ENCODE measurements around the gene MEF2B. TPM values are rescaled to one million over a fixed set of nuclear protein-coding genes. Genes with fewer than 3 reads are reported as not detected.
A peak's percentile ranks its signal among the peaks of the same experiment; 100 is the strongest.

MEF2B gene
- total RNA-seq, 4 donors from 2014 or later: not detected

DNA sequence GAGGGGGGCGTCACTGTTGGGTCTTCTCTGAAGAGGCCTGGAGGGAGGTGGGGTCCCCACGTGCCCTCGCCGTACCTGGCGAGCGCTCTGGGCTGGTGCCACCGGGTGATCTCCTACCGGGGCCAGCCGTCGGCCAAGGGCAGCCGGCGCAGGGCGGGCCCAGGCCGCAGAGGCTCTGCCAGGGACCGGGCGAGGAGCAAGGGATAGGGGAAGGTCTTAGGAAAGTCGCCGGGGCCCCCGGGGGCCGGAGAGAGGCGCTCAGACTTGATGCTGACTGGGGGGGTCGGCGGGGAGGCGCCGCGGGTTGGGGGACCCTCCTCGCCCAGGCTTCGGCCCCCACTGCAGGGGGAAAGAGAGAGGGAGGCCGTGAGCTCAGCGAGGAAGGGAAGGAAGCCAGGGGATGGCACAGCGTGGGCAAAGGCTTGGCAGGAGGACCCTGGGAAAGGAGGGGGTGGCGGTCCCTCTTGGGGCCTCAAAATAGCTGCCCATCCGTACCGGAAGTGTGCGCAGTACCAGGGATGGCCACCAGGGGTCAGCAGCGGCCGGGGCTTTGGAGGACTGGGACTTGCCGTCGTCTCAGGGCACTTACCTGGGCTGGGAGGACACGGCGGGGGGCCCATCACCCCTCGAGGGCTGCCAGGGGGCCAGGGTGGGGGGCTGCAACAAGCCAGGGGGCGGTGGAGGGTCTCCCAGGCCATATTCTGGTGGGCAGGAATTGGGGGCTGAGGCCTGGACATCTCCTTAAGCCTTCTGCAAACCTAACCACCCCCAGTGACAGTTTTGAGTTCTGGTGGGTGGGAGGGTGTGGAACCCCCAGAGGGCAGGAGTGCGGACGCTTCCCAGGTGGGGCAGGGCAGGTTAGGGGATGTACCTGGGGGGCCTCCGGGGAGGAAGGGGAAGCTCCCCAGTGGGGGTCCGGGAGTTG, 24.1 kb downstream of the MEF2B start:
- TF ChIP-seq POLR2A (IDR thresholded peaks at IDR 0.05) (no peak), EP300 (IDR thresholded peaks at IDR 0.05) (no peak), POLR2AphosphoS5 (IDR thresholded peaks at IDR 0.05) (no peak)
- TF ChIP-seq, protein P1, sequence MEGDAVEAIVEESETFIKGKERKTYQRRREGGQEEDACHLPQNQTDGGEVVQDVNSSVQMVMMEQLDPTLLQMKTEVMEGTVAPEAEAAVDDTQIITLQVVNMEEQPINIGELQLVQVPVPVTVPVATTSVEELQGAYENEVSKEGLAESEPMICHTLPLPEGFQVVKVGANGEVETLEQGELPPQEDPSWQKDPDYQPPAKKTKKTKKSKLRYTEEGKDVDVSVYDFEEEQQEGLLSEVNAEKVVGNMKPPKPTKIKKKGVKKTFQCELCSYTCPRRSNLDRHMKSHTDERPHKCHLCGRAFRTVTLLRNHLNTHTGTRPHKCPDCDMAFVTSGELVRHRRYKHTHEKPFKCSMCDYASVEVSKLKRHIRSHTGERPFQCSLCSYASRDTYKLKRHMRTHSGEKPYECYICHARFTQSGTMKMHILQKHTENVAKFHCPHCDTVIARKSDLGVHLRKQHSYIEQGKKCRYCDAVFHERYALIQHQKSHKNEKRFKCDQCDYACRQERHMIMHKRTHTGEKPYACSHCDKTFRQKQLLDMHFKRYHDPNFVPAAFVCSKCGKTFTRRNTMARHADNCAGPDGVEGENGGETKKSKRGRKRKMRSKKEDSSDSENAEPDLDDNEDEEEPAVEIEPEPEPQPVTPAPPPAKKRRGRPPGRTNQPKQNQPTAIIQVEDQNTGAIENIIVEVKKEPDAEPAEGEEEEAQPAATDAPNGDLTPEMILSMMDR (IDR thresholded peaks at IDR 0.05): peak in 3 of 4 experiments; percentile 92 to 99 (median 94)
- Histone ChIP-seq H3K4me3 (peak overlapping the region in 1 of 2 donors; percentile 27), H3K9me3 (no peaks in the 10 kb centered on the region), H3K36me3 (peaks cover 0 to 39% of the 10 kb centered on the region in 2 donors), H3K4me1 (peaks cover 0 to 10% (median 3%) of the 10 kb centered on the region in 3 donors), H3K27me3 (peaks cover under 1% of the 10 kb centered on the region), H3K27ac (peak overlapping the region in 1 of 4 donors; percentile 29)
- peak; percentile 69 for ATAC-seq
- WGBS, 2 donors (ENCODE audit: low coverage in 1 of 2): 20% methylated on average over 23 of the region's 47 CpGs; no CpG with 5 or more reads in 1 of the 2 donors

GRCh38 chr19:19145281-19145680, 24.8 kb downstream of the MEF2B start:
- no peaks in the 10 kb centered on the region for H3K9me3 ChIP-seq
- peak overlapping the region in 1 of 4 donors; percentile 29 for H3K27ac ChIP-seq
- TF ChIP-seq, protein P1 (IDR thresholded peaks at IDR 0.05): no peak
- TF ChIP-seq POLR2A (IDR thresholded peaks at IDR 0.05): no peak
- no peak for TF ChIP-seq POLR2AphosphoS5 (IDR thresholded peaks at IDR 0.05)
- no peak for TF ChIP-seq EP300 (IDR thresholded peaks at IDR 0.05)
- no peak for ATAC-seq
- H3K4me3 ChIP-seq: no peak overlapping the region
- H3K36me3 ChIP-seq: peaks cover 0 to 36% of the 10 kb centered on the region in 2 donors
- peaks cover 7% of the 10 kb centered on the region for H3K27me3 ChIP-seq
- peaks cover 0 to 10% (median 3%) of the 10 kb centered on the region in 3 donors for H3K4me1 ChIP-seq
- 60% methylated on average over 1 of the region's 17 CpGs; no CpG with 5 or more reads in 1 of the 2 donors for WGBS, 2 donors (ENCODE audit: low coverage in 1 of 2)

DNA sequence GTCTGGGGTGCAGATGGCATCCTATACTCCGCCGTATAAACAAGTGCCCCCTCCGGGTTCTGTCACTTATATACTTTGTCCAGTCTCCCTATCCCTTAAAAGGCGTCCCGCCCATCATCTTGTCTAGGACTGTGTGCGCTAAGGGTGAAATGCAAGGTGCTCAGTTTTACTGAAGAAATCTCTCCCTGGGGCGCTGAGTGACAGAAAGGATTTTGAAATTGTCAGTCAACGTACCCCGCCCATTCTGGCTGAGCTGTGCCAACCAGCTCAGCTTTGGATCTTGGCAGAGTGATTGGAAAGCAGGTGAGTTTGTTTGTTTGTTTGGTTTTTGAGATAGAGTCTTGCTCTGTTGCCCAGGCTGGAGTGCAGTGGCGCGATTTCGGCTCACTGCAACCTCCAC, 27.7 kb downstream of the MEF2B start:
- Histone ChIP-seq H3K36me3 (peaks cover 0 to 12% of the 10 kb centered on the region in 2 donors), H3K27me3 (peaks cover 8% of the 10 kb centered on the region), H3K4me3 (no peak overlapping the region), H3K4me1 (peaks cover 0 to 21% (median 8%) of the 10 kb centered on the region in 3 donors), H3K9me3 (no peaks in the 10 kb centered on the region), H3K27ac (no peak overlapping the region)
- no peak for ATAC-seq
- TF ChIP-seq POLR2AphosphoS5 (IDR thresholded peaks at IDR 0.05) (no peak), EP300 (IDR thresholded peaks at IDR 0.05) (no peak), POLR2A (IDR thresholded peaks at IDR 0.05) (no peak)
- TF ChIP-seq, protein P1 (IDR thresholded peaks at IDR 0.05): no peak
- WGBS, 2 donors (ENCODE audit: low coverage in 1 of 2): 85 to 94% methylated on average over 3 to 9 of the region's 12 CpGs

GRCh38 chr19:19140476-19140875, 29.6 kb downstream of the MEF2B start:
- Histone ChIP-seq H3K9me3 (no peaks in the 10 kb centered on the region), H3K27ac (no peak overlapping the region), H3K27me3 (peaks cover 8% of the 10 kb centered on the region), H3K36me3 (no peaks in the 10 kb centered on the region), H3K4me1 (peaks cover 0 to 20% (median 7%) of the 10 kb centered on the region in 3 donors), H3K4me3 (no peak overlapping the region)
- no peak for TF ChIP-seq EP300 (IDR thresholded peaks at IDR 0.05)
- TF ChIP-seq POLR2AphosphoS5 (IDR thresholded peaks at IDR 0.05): no peak
- TF ChIP-seq, protein P1 (IDR thresholded peaks at IDR 0.05): no peak
- no peak for TF ChIP-seq POLR2A (IDR thresholded peaks at IDR 0.05)
- WGBS, 2 donors (ENCODE audit: low coverage in 1 of 2): 53 to 67% methylated on average over 2 of the region's 5 CpGs
- ATAC-seq: no peak

Measured in gastroesophageal sphincter (tissue), 4 donors.